H9 (cell line): ENCODE data around the gene CYP19A1. TPM values are rescaled to one million over a fixed set of nuclear protein-coding genes. Genes with fewer than 3 reads are reported as not detected.

Experiments
- DNase-seq: peaks from one replicate; pipeline ENCODE4 v3.0.0-alpha.2; 2017
- H2AFZ ChIP-seq: one replicate; pipeline ENCODE4 v1.6.1; 2013; ENCODE audit warnings: mild to moderate bottlenecking, low read length, control low read depth, moderate library complexity
- H2AK5ac ChIP-seq: 2 replicates; pipeline ENCODE4 v1.6.1; 2013; ENCODE audit warnings: low read length, control low read depth, mixed read lengths; ENCODE audit not compliant: insufficient read length
- H2BK120ac ChIP-seq: one replicate; pipeline ENCODE4 v1.6.1; 2013; ENCODE audit warnings: low read depth, mild to moderate bottlenecking, low read length, control low read depth, inconsistent platforms; ENCODE audit not compliant: poor library complexity, severe bottlenecking
- H2BK12ac ChIP-seq: 2 replicates; pipeline ENCODE4 v1.6.1; 2013; ENCODE audit warnings: low read length, control low read depth, mixed read lengths, low read depth; ENCODE audit not compliant: insufficient read length
- H2BK15ac ChIP-seq: 2 replicates; pipeline ENCODE4 v1.6.1; 2013; ENCODE audit warnings: low read depth, low read length, control low read depth
- H2BK20ac ChIP-seq: one replicate; pipeline ENCODE4 v1.6.1; 2013; ENCODE audit warnings: low read depth, mild to moderate bottlenecking, low read length, control low read depth, inconsistent platforms; ENCODE audit not compliant: poor library complexity, severe bottlenecking
- H2BK5ac ChIP-seq: 2 replicates; pipeline ENCODE4 v1.6.1; 2013; ENCODE audit warnings: low read length, control low read depth, mixed read lengths; ENCODE audit not compliant: insufficient read length
- H3K14ac ChIP-seq: 2 replicates; pipeline ENCODE4 v1.6.1; 2013; ENCODE audit warnings: low read length, control low read depth; ENCODE audit not compliant: insufficient read depth
- H3K18ac ChIP-seq: 2 replicates; pipeline ENCODE4 v1.6.1; 2013; ENCODE audit warnings: low read depth, mild to moderate bottlenecking, mixed read lengths, low read length, control low read depth; ENCODE audit not compliant: insufficient read length
- H3K23ac ChIP-seq: 2 replicates; pipeline ENCODE4 v1.6.1; 2013; ENCODE audit warnings: low read length, control low read depth, mixed read lengths, low read depth; ENCODE audit not compliant: insufficient read length
- H3K23me2 ChIP-seq: 2 replicates; pipeline ENCODE4 v1.6.1; 2013; ENCODE audit warnings: low read depth, mild to moderate bottlenecking, mixed read lengths, low read length, control low read depth; ENCODE audit not compliant: insufficient read length, poor library complexity, severe bottlenecking
- H3K27ac ChIP-seq: 2 replicates; pipeline ENCODE4 v1.5.1; 2013; ENCODE audit warnings: low read length, control low read depth, mixed read lengths, low read depth; ENCODE audit not compliant: insufficient read length
- H3K27me3 ChIP-seq: 2 replicates; pipeline ENCODE4 v1.6.1; 2013; ENCODE audit warnings: low read length, control low read depth, inconsistent platforms; ENCODE audit not compliant: insufficient read depth
- H3K4ac ChIP-seq: 2 replicates; pipeline ENCODE4 v1.6.1; 2013; ENCODE audit warnings: low read depth, mild to moderate bottlenecking, control low read depth, inconsistent platforms, low read length, moderate library complexity
- H3K4me1 ChIP-seq: 2 replicates; pipeline ENCODE4 v1.6.1; 2013; ENCODE audit warnings: low read length, control low read depth, inconsistent platforms; ENCODE audit not compliant: insufficient read depth
- H3K4me2 ChIP-seq: 2 replicates; pipeline ENCODE4 v1.6.1; 2013; ENCODE audit warnings: low read length, control low read depth, mixed read lengths; ENCODE audit not compliant: insufficient read length, insufficient read depth
- H3K56ac ChIP-seq: 2 replicates; pipeline ENCODE4 v1.6.1; 2013; ENCODE audit warnings: low read depth, mild to moderate bottlenecking, mixed read lengths, low read length, control low read depth; ENCODE audit not compliant: insufficient read length
- H3K79me1 ChIP-seq: 2 replicates; pipeline ENCODE4 v1.6.1; 2013; ENCODE audit warnings: low read depth, mild to moderate bottlenecking, moderate library complexity, low read length, control low read depth, inconsistent platforms; ENCODE audit not compliant: insufficient read depth, poor library complexity, severe bottlenecking
- H3K79me2 ChIP-seq: 2 replicates; pipeline ENCODE4 v1.6.1; 2013; ENCODE audit warnings: low read length, control low read depth, inconsistent platforms; ENCODE audit not compliant: insufficient read depth
- H3K9ac ChIP-seq: 2 replicates; pipeline ENCODE4 v1.6.1; 2013; ENCODE audit warnings: low read length, control low read depth, mixed read lengths; ENCODE audit not compliant: insufficient read length; ENCODE audit errors: extremely low read depth
- H3K9me3 ChIP-seq: one replicate; pipeline ENCODE4 v1.6.1; 2013; ENCODE audit warnings: low read depth, low read length, inconsistent platforms; ENCODE audit not compliant: control insufficient read depth
- H3T11ph ChIP-seq: one replicate; pipeline ENCODE4 v1.6.1; 2013; ENCODE audit warnings: mild to moderate bottlenecking, low read length, control low read depth, inconsistent platforms
- H4K20me1 ChIP-seq: one replicate; pipeline ENCODE4 v1.6.1; 2013; ENCODE audit not compliant: control insufficient read depth, insufficient read length, insufficient read depth
- H4K5ac ChIP-seq: 2 replicates; pipeline ENCODE4 v1.6.1; 2013; ENCODE audit warnings: low read depth, mild to moderate bottlenecking, mixed read lengths, low read length, control low read depth; ENCODE audit not compliant: insufficient read length
- H4K8ac ChIP-seq: replicated peaks from 2 replicates; pipeline ENCODE4 v1.6.1; 2013; ENCODE audit warnings: low read length, control low read depth, mixed read lengths, low read depth; ENCODE audit not compliant: insufficient read length
- H4K91ac ChIP-seq: 2 replicates; pipeline ENCODE4 v1.6.1; 2013; ENCODE audit warnings: low read depth, mild to moderate bottlenecking, moderate library complexity, mixed read lengths, low read length, control low read depth; ENCODE audit not compliant: insufficient read length
- H3K27ac Mint-ChIP-seq, 3 experiments: 2 replicates in 2 of 3; 3 replicates in 1 of 3; pipeline ENCODE4 v1.8.0; 2020 to 2021; ENCODE audit warnings: mixed read lengths in 3 of 3, mild to moderate bottlenecking in 1 of 3, moderate library complexity in 1 of 3
- H3K27me3 Mint-ChIP-seq: 2 replicates; pipeline ENCODE4 v1.8.0; 2021; ENCODE audit warnings: low read depth, mild to moderate bottlenecking, moderate library complexity, mixed read lengths
- H3K36me3 Mint-ChIP-seq, 3 experiments: 2 replicates in 2 of 3; 3 replicates in 1 of 3; pipeline ENCODE4 v1.8.0; 2020 to 2021; ENCODE audit warnings: low read depth in 3 of 3, mixed read lengths in 3 of 3; ENCODE audit not compliant: insufficient read depth in 1 of 3
- H3K4me1 Mint-ChIP-seq, 2 experiments: 2 replicates each; pipeline ENCODE4 v1.8.0; 2020; ENCODE audit warnings: mixed read lengths in 2 of 2
- H3K4me3 Mint-ChIP-seq, 2 experiments: 2 replicates in 1 of 2; 3 replicates in 1 of 2; pipeline ENCODE4 v1.8.0; 2020 to 2021; ENCODE audit warnings: mild to moderate bottlenecking in 2 of 2, mixed read lengths in 2 of 2, moderate library complexity in 1 of 2
- H3K9me3 Mint-ChIP-seq, 2 experiments: 2 replicates in 1 of 2; 3 replicates in 1 of 2; pipeline ENCODE4 v1.8.0; 2020; ENCODE audit warnings: mild to moderate bottlenecking in 2 of 2, mixed read lengths in 2 of 2, moderate library complexity in 1 of 2
- WGBS: extraction: QIAGEN DNeasy Blood & Tissue Kit; methylation state at CpG from one replicate; pipeline ENCODE4 v1.1.7; 2013; ENCODE audit warnings: missing lambda C conversion rate, low lambda C conversion rate, mixed read lengths; ENCODE audit not compliant: insufficient read length; ENCODE audit errors: extremely low coverage; 5-methylcytosine and 5-hydroxymethylcytosine counted together
- total RNA-seq: library from RNA; stranded (reverse); gene quantifications from 2 replicates; pipeline ENCODE4 v1.2.1, GENCODE V29; 2021
- TF ChIP-seq, protein P1 (sequence below): fragments of 200-600 bp; sonication (generic); conservative IDR thresholded peaks from 3 replicates; pipeline ENCODE4 v1.8.0; 2021; ENCODE audit warnings: antibody characterized with exemption, mild to moderate bottlenecking

The CYP19A1 gene
- total RNA-seq, 1 experiment from 2014 or later: not detected

DNA sequence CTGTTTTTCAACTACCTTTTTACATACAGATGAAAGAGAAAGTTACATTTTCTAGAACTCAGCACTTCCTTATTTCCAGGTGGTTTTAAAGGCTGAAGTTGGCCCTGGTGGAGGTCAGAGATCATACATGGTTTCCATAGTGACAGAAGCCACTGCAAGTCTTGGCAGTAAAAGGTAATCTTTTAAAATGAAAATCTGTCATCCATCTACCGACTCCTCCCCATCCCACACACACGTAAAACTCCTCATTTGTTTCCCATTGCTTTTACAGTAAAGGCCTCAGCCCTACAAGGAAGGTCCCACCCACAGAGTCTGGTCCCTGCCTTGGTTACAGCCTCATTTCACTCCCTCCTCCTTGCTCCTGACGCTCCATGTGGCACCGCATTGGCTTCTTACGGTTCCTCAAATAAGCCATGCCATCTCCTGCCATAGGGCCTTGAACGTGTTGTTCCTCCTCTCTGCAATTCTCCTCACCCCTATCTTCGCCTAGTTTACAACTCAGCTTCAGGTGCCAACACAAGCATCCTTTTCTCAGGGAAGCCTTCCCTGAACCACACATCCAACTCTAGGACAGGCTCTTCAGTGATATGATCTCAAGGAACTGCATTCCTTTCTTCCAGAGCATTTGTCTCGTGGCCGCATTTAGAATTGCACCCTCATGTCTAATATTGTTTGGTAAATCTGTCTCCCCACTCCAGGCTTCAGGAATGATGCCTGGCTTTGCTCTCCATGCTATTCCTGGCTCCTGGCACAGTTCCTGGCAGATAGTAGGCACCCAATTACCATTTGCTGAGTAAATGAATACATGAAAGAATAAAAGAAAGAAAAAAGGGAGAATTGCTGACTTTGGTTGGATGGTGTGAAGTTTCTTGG lies 2.6 kb downstream of the CYP19A1 start:
- Histone ChIP-seq H3K14ac (no peak overlapping the region), H2BK20ac (no peak overlapping the region), H3K27me3 (peaks cover 4% of the 10 kb centered on the region; the same call in 1 of the 2 replicates), H3K56ac (no peak overlapping the region), H2AFZ (no peak overlapping the region), H4K8ac (no peak overlapping the region), H4K5ac (no peak overlapping the region), H2BK15ac (no peak overlapping the region), H3K79me1 (no peaks in the 10 kb centered on the region), H2BK12ac (no peak overlapping the region), H3K9ac (no peak overlapping the region), H3K79me2 (no peaks in the 10 kb centered on the region), H3K23me2 (no peaks in the 10 kb centered on the region), H4K20me1 (no peaks in the 10 kb centered on the region), H3K4me2 (no peak overlapping the region), H3T11ph (no peak overlapping the region), H2BK5ac (no peak overlapping the region), H3K23ac (no peak overlapping the region), H2AK5ac (no peak overlapping the region), H3K27ac (no peak overlapping the region), H3K4ac (no peak overlapping the region), H4K91ac (no peak overlapping the region), H3K9me3 (no peaks in the 10 kb centered on the region), H2BK120ac (no peak overlapping the region), H3K18ac (no peak overlapping the region), H3K4me1 (no peaks in the 10 kb centered on the region)
- DNase-seq: no peak
- TF ChIP-seq, protein P1, sequence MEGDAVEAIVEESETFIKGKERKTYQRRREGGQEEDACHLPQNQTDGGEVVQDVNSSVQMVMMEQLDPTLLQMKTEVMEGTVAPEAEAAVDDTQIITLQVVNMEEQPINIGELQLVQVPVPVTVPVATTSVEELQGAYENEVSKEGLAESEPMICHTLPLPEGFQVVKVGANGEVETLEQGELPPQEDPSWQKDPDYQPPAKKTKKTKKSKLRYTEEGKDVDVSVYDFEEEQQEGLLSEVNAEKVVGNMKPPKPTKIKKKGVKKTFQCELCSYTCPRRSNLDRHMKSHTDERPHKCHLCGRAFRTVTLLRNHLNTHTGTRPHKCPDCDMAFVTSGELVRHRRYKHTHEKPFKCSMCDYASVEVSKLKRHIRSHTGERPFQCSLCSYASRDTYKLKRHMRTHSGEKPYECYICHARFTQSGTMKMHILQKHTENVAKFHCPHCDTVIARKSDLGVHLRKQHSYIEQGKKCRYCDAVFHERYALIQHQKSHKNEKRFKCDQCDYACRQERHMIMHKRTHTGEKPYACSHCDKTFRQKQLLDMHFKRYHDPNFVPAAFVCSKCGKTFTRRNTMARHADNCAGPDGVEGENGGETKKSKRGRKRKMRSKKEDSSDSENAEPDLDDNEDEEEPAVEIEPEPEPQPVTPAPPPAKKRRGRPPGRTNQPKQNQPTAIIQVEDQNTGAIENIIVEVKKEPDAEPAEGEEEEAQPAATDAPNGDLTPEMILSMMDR: no peak
- Mint-ChIP-seq H3K27me3 (peaks cover 43% of the 10 kb centered on the region), H3K36me3 (no peaks in the 10 kb centered on the region; a peak in 1 of 7 replicates), H3K4me1 (no peaks in the 10 kb centered on the region), H3K27ac (no peak overlapping the region), H3K9me3 (no peaks in the 10 kb centered on the region), H3K4me3 (no peak overlapping the region)
- WGBS: 100% methylated on average over 2 of the region's 9 CpGs
